ENCODE data around the gene MYO7A. TPM values are rescaled to one million over a fixed set of nuclear protein-coding genes. Genes with fewer than 3 reads are reported as not detected.

The MYO7A gene
- total and polyA plus RNA-seq, 2 of the 8 experiments (the other 6 are each of a cell fraction or from before 2014, with no cell fraction given) = 1.5 to 1.9 TPM

DNA sequence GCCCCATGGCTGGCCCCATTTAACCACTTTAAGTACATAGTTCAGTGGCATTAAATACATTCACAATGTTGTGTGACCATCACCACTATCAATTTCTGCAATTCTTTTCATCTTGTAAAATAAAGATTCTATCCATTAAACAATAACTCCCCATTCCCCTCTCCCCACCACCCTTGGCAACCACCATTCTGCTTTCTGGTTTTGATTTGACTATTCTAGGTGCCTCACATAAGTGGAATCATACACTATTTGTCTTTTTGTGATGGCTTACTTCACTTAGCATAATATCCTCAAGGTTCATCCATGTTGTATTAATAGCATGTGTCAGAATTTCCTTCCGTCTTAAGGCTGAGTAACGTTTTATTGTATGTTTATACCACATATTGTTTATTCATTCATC, 7.0 kb downstream of the MYO7A start:
- H2BK120ac ChIP-seq (replicated peaks; ENCODE audit: low read depth, low read length) = no peak overlapping the region
- H3K56ac ChIP-seq (replicated peaks; ENCODE audit: insufficient read length, low read depth, low read length) = no peak overlapping the region
- H3K9ac ChIP-seq (replicated peaks in 1 of 4; ENCODE audit: extremely low read depth in 1 of 4, low read depth in 3 of 4, low read length in 3 of 4) = no peak overlapping the region
- H3K27ac ChIP-seq (ENCODE audit: low read depth, low read length) = no peak overlapping the region
- H4K8ac ChIP-seq (ENCODE audit: extremely low read depth, insufficient read depth, low read length) = no peak overlapping the region
- no peak overlapping the region for H2BK5ac ChIP-seq (ENCODE audit: low read depth, low read length)
- H3K4ac ChIP-seq (replicated peaks; ENCODE audit: insufficient read length, low read depth, low read length) = no peak overlapping the region
- H3K4me1 ChIP-seq (replicated peaks in 1 of 4; ENCODE audit: control insufficient read depth in 3 of 4, insufficient read depth in 4 of 4, low read length in 3 of 4) = peaks cover 0 to 3% (median 0%) of the 10 kb centered on the region in 4 experiments; a peak in 2 of 7 replicates
- H2BK20ac ChIP-seq (ENCODE audit: low read length) = no peak overlapping the region
- ChIA-PET CTCF (ENCODE audit: partially characterized antibody) (interaction anchor here (0.9 to 12.4 kb wide), 3 partner anchors 8 to 54 kb away, joined by 4 to 248 read pairs (median 14); no protein-coding TSS in a partner anchor), POLR2A (ENCODE audit: partially characterized antibody) (no interaction called here)
- H2BK15ac ChIP-seq (ENCODE audit: low read length) = no peak overlapping the region
- H3K27me3 ChIP-seq (replicated peaks in 1 of 4; ENCODE audit: control insufficient read depth in 3 of 4, extremely low read depth in 1 of 4, insufficient read depth in 3 of 4, low read length in 3 of 4) = no peaks in the 10 kb centered on the region; a peak in 2 of 7 replicates
- no peak for FAIRE-seq
- H4K5ac ChIP-seq (ENCODE audit: insufficient read length, low read depth, low read length) = no peak overlapping the region
- H3K79me1 ChIP-seq (ENCODE audit: low read depth, low read length) = no peaks in the 10 kb centered on the region
- H3K14ac ChIP-seq (ENCODE audit: insufficient read length) = no peak overlapping the region
- no peak overlapping the region for H3K4me3 ChIP-seq (ENCODE audit: extremely low read depth in 1 of 4, insufficient read depth in 2 of 4, low read depth in 3 of 4, low read length in 4 of 4)
- no peak for DNase-seq (ENCODE audit: low read depth in 1 of 2, low spot score in 2 of 2)
- H3K23ac ChIP-seq (ENCODE audit: insufficient read length) = no peak overlapping the region
- no peaks in the 10 kb centered on the region; the same call in 1 of the 2 replicates for H3K23me2 ChIP-seq (ENCODE audit: low read depth, low read length)
- H4K20me1 ChIP-seq (replicated peaks in 1 of 2; ENCODE audit: control insufficient read depth in 1 of 2, insufficient read depth in 2 of 2, low read length in 2 of 2) = no peaks in the 10 kb centered on the region
- H3K9me3 ChIP-seq (ENCODE audit: insufficient read depth in 2 of 2, low read depth in 1 of 2, low read length in 1 of 2) = no peaks in the 10 kb centered on the region
- H4K91ac ChIP-seq (replicated peaks; ENCODE audit: insufficient read length, low read length) = no peak overlapping the region
- no peak overlapping the region for H2AFZ ChIP-seq (ENCODE audit: low read length)
- H3K18ac ChIP-seq (ENCODE audit: extremely low read depth, low read length) = no peak overlapping the region
- 43% methylated on average over 2 of the region's 2 CpGs; no CpG with 5 or more reads in 1 of the 2 experiments for WGBS, 2 experiments (ENCODE audit: extremely low coverage in 1 of 2, insufficient coverage in 1 of 2, insufficient read length in 1 of 2, insufficient replicate concordance in 2 of 2, low coverage in 1 of 2, low lambda C conversion rate in 2 of 2, missing lambda C conversion rate in 1 of 2)
- no peaks in the 10 kb centered on the region for H3K79me2 ChIP-seq (ENCODE audit: control insufficient read depth in 1 of 2, insufficient read depth in 2 of 2, low read length in 2 of 2)
- TF ChIP-seq BACH1 (IDR thresholded peaks at IDR 0.05; ENCODE audit: low read length) (no peak), PHF8 (conservative IDR thresholded peaks at IDR 0.05; ENCODE audit: low read depth, low read length) (no peak), KDM5A (IDR thresholded peaks at IDR 0.05; ENCODE audit: low read length) (no peak), GABPA (IDR thresholded peaks at IDR 0.05; ENCODE audit: borderline replicate concordance, insufficient read depth, low read length) (no peak), SP1 (IDR thresholded peaks at IDR 0.05; ENCODE audit: low read depth, low read length) (no peak), SAP30 (IDR thresholded peaks at IDR 0.05; ENCODE audit: insufficient read depth, insufficient replicate concordance, low read length) (no peak), KDM4A (IDR thresholded peaks at IDR 0.05; ENCODE audit: low read depth, low read length, severe bottlenecking) (no peak), NANOG (IDR thresholded peaks at IDR 0.05; ENCODE audit: insufficient read depth, low read depth, low read length, poor library complexity, severe bottlenecking) (no peak), POU5F1 (IDR thresholded peaks at IDR 0.05; ENCODE audit: low read depth, low read length) (no peak), TAF7 (optimal IDR thresholded peaks at IDR 0.05; ENCODE audit: borderline replicate concordance, low read depth, low read length) (no peak)
- TF ChIP-seq, protein P1, sequence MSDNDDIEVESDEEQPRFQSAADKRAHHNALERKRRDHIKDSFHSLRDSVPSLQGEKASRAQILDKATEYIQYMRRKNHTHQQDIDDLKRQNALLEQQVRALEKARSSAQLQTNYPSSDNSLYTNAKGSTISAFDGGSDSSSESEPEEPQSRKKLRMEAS (IDR thresholded peaks at IDR 0.05) = no peak
- no peak overlapping the region for H3K4me2 ChIP-seq (ENCODE audit: insufficient read depth in 1 of 2, low read depth in 2 of 2, low read length in 2 of 2)
- no peak overlapping the region for H2BK12ac ChIP-seq (ENCODE audit: low read depth, low read length)
- H2AK5ac ChIP-seq (ENCODE audit: low read depth, low read length) = no peak overlapping the region
- no peaks in the 10 kb centered on the region for H3K36me3 ChIP-seq (ENCODE audit: control insufficient read depth in 2 of 4, insufficient read depth in 4 of 4, low read length in 3 of 4)
